Ovary (tissue), 3 donors: ENCODE measurements around the gene RPL26.

Experiments used
- EP300 ChIP-seq: sonication (generic); formaldehyde crosslinking; IDR thresholded peaks from one replicate; pipeline ENCODE4 v1.6.1; 2017; ENCODE audit warnings: antibody characterized with exemption
- POLR2A ChIP-seq: fragments of 450-650 bp; IDR thresholded peaks from one replicate; pipeline ENCODE4 v1.6.1; 2017; ENCODE audit warnings: antibody characterized with exemption, mild to moderate bottlenecking, moderate library complexity
- TF ChIP-seq, protein P1 (sequence below), 3 donors: fragments of 450-650 bp in 2 of 3; fragments of 200-600 bp in 1 of 3; IDR thresholded peaks; one replicate each; pipeline versions ENCODE4 v1.5.1 to v1.8.0; 2016 to 2022; ENCODE audit warnings: antibody characterized with exemption in 3 of 3, mild to moderate bottlenecking in 1 of 3
- donor health status: DM: no; HTN: no; CAD: no.

GRCh38 chr17:8369944-8370343 lies 13.0 kb downstream of the RPL26 start:
- TF ChIP-seq, protein P1, sequence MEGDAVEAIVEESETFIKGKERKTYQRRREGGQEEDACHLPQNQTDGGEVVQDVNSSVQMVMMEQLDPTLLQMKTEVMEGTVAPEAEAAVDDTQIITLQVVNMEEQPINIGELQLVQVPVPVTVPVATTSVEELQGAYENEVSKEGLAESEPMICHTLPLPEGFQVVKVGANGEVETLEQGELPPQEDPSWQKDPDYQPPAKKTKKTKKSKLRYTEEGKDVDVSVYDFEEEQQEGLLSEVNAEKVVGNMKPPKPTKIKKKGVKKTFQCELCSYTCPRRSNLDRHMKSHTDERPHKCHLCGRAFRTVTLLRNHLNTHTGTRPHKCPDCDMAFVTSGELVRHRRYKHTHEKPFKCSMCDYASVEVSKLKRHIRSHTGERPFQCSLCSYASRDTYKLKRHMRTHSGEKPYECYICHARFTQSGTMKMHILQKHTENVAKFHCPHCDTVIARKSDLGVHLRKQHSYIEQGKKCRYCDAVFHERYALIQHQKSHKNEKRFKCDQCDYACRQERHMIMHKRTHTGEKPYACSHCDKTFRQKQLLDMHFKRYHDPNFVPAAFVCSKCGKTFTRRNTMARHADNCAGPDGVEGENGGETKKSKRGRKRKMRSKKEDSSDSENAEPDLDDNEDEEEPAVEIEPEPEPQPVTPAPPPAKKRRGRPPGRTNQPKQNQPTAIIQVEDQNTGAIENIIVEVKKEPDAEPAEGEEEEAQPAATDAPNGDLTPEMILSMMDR (IDR thresholded peaks at IDR 0.05), result no peak
- TF ChIP-seq POLR2A, result no peak
- TF ChIP-seq EP300, result no peak
